GM10847 (cell line): Measurements from ENCODE around the gene BFSP2.

ENCODE experiments used
- POLR2A ChIP-seq: IDR thresholded peaks from 2 replicates; pipeline ENCODE4 v1.6.1; 2011; ENCODE audit not compliant: insufficient read length; ENCODE audit errors: extremely low read depth

Gene BFSP2

GRCh38 chr3:133400006-133400515, at the start of gene BFSP2:
Gene BFSP2, plus strand, starts transcription at chr3:133400056. Its CDS starts 28 bp downstream, at chr3:133400084.
- no peak for TF ChIP-seq POLR2A

- TF ChIP-seq POLR2A = no peak
Measured at GRCh38 chr3:133354721-133355120, 45.1 kb upstream of the BFSP2 start.

DNA sequence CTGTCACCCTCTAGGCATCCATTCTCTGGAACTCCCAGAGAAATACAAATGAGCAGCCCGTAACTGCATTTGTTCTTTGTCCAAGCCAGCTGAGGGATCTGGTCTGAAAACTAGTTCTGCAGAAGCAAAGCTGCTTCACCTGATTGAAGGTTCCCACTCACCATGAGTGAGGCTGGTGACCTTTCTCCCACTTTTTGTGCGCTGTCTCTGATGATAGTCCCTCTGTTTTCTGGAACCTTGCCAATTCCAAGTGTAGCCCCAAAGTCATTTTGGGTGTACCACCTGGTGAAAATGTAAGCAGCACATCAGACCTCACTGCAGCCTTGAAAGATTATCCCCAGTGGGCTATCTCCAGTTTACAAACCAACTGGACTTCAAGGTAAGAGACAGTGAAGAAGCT, 39.4 kb upstream of the BFSP2 start:
- no peak for TF ChIP-seq POLR2A

- no peak for TF ChIP-seq POLR2A
Measured at GRCh38 chr3:133361011-133361410, 38.8 kb upstream of the BFSP2 start.

DNA sequence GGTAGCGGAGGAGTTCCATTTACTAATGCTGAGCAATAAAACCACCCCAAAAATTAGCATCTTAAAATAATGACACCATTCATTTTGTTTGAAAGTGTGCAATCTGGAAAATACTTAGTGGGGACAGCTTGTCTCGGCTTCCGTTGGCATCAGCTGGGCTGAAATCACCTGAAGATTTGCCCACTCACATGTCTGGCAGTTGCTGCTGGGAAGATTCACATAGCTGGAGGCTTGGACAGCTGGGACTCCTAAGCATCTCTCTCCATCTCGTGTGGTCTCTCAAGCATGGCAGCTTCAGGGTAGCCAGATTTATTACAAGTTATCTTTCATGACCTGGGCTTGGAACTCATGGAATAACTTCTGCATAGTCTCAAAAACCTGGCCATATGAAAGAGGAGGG, 38.4 kb upstream of the BFSP2 start:
- TF ChIP-seq POLR2A = no peak

- TF ChIP-seq POLR2A = no peak
Measured at GRCh38 chr3:133362539-133362938, 37.3 kb upstream of the BFSP2 start.

DNA sequence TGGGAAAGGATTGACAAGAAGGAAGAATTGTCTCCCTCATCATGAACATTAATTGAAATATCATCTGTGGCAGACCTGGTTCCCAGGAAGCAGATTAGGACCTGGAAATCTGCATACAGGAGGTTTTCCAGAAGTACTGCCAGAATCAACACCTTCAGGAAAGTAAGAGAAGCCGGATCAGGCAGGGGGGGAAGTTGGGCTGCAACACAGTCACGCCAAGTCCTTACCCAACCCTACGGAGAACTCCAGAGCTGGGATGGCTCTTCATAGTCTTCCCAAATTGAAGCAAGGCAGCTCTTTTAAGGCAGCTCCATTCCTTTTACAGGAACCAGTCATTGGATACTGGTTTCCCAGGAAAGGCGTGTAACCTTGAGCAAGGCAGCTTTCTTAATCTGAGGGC, 35.2 kb upstream of the BFSP2 start:
- TF ChIP-seq POLR2A = no peak

DNA sequence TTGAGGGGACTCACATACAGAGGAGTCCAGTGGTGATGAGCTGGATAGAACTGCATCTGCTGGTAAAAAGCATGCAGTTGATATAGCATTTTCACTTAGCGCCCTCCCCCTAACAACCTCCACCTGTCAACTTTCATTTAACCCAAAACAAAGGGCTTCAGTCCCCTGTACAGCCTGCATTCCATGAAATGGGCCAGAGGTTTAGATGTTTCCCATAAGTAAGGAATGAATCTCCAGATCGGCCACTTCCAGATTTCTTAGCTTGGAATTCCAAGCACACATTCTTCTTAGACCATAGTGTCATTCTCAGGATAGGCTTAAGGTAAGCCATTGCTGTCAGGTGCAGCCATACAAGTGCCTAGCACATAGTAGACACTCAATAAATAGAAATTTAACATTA, 32.9 kb upstream of the BFSP2 start:
- no peak for TF ChIP-seq POLR2A

DNA sequence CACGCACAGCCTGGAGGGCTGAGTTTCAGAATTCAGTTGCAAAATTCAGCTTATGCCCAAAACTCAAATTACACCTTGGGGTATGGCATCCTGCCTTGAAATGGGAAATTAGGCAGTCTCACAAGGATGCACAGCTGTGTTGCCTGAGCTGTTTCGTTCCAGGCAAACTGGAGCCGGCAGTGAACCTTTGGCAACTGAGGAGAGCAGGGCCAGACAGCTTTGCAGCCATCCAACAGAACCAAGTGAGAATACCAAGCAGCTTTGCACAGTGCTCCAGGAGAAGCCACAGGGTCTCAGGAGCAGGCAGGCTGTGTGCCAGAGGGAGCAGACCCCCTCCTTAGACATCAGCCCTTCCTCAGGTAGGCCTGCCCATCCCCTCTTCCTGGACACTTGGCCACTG, 32.5 kb upstream of the BFSP2 start:
- no peak for TF ChIP-seq POLR2A

GRCh38 chr3:133367956-133368355, 31.9 kb upstream of the BFSP2 start:
- no peak for TF ChIP-seq POLR2A

DNA sequence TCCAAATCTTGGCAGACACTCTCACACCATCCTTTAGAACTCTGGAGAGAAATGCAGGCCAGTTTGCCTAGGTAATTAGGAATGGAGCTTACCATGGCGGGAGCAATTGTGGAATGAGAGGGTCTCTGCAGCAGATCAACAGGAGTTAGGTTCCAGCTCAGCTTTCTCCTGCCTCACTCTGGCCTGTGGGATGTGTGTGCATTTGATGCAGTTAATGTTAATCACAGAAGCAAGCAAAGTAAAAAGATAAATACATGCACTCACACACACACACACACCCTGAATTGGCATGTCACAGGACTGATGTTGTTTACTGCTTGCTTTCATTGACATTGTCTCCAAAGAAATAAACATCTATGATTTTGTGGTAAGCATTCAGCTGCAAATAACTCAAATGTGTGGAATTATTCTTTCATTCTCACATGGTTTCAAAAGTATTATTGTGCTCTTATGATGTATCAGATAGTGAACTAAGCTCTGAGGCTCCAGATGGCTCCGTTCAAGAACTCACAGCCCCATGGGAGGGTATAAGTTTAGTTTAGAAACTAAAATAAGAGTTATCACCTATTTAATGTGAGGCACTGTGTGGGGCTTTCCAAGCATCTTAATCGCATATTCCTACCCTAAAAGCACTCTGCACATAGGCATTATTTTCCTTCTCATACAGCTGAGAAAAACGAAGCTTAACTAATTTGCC, 31.3 kb upstream of the BFSP2 start:
- no peak for TF ChIP-seq POLR2A

GRCh38 chr3:133369068-133369440, 30.8 kb upstream of the BFSP2 start:
- TF ChIP-seq POLR2A = no peak

DNA sequence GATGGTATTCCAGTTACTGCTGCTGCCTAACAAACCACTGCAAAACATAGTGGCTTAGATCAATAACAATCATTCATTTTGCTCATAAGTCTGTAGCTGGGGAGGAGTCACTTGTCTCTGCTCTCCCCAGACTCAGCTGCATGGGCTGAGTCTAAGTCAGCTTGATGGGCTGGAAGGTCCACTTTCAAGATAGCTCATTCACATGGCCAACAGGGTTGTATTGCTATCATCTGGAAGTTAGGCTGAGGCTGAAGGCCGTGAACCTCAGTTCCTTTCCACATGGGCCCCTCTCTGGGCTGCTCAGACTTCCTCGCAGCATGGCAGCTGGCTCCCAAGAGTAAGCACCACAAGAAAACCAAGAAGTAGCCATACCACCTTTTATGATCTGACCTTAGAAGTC, 28.7 kb upstream of the BFSP2 start:
- no peak for TF ChIP-seq POLR2A

DNA sequence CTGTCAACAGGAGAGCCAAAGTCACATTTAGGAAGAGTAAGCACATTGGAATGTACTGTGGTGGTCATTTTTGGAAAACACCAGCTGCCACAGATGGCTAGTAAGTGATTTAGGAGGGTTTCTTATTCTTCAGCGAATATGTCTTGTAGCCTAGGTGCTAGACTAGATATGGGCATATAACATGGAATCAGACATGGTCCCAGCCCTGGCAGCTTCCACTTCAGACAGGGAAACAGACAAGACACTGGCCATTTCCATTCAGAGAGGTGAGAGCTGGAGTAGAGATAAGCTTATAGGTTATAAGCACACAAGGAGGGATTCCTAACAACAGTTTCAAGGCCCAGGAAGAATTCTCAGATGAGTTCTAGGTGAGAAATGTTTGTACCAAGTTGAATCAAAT, 28.2 kb upstream of the BFSP2 start:
- TF ChIP-seq POLR2A = no peak

GRCh38 chr3:133374708-133375402, 25.0 kb upstream of the BFSP2 start:
- no peak for TF ChIP-seq POLR2A

GRCh38 chr3:133375403-133375745, 24.5 kb upstream of the BFSP2 start:
- TF ChIP-seq POLR2A = no peak

GRCh38 chr3:133376810-133377209, 23.0 kb upstream of the BFSP2 start:
- TF ChIP-seq POLR2A = no peak
